Esophagus muscularis mucosa (tissue), 3 donors: ENCODE measurements around the gene SMCO4.

Experiments used
- CTCF ChIP-seq, 3 experiments: fragments of 200-600 bp in 2 of 3; fragments of 450-650 bp in 1 of 3; sonication (generic) in 2 of 3; IDR thresholded peaks; one replicate each; pipeline ENCODE4 v1.5.1; 2017 to 2019; ENCODE audit warnings: antibody characterized with exemption in 3 of 3, mild to moderate bottlenecking in 2 of 3, moderate library complexity in 1 of 3
- POLR2A ChIP-seq: fragments of 450-650 bp; IDR thresholded peaks from one replicate; pipeline ENCODE4 v1.6.1; 2017; ENCODE audit warnings: antibody characterized with exemption, moderate library complexity, mild to moderate bottlenecking, low read depth

- TF ChIP-seq CTCF (IDR thresholded peaks at IDR 0.05) (no peak), POLR2A (no peak)
These were observed 9.7 kb upstream of the SMCO4 start for GRCh38 chr11:93552874-93553273.
